ENCODE results near the gene METTL13. TPM values are rescaled to one million over a fixed set of nuclear protein-coding genes. Genes with fewer than 3 reads are reported as not detected.

METTL13 gene
- polyA plus RNA-seq, 2 of the 4 experiments (the other 2 are of a cell fraction): 53.7 to 54.0 TPM

DNA sequence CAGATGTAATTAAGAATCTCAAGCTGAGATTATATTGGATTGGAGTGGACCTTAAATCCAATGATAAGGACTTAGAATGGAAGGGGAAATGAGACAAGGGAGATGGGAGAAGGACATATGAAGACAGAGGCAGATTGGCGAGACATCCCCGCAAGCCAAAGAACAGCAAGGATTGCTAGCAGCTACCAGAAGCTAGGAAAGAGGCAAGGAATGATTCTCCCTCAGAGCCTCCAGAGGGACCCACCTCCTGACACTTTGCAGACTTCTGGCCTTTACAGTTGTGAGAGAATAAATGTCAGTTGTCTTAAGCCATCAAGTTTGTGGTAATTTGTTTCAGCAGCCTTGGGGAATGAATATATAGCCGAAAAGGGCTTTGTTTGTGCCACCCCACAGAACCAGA is 20.7 kb downstream of the METTL13 start:
- DNase-seq (ENCODE audit: low read depth in 1 of 2, low spot score in 1 of 2) (no peak), ATAC-seq (no peak), FAIRE-seq (no peak)
- H3K9me3 ChIP-seq: no peaks in the 10 kb centered on the region
- no peak overlapping the region for H3K4me3 ChIP-seq
- H3K4me1 ChIP-seq: no peaks in the 10 kb centered on the region
- H3K4me2 ChIP-seq: no peak overlapping the region
- CTCF ChIA-PET: interaction anchor here (0.6 to 15.5 kb wide), 28 partner anchors 8 to 642 kb away, joined by 3 to 393 read pairs (median 6); partner anchors contain the start of genes C1orf105, DNM3 and PIGC
- TF ChIP-seq ZFP36 (IDR thresholded peaks at IDR 0.05; ENCODE audit: borderline replicate concordance, partially characterized antibody) (no peak), PBX3 (IDR thresholded peaks at IDR 0.05) (no peak), EP300 (IDR thresholded peaks at IDR 0.05) (no peak), SMC3 (IDR thresholded peaks at IDR 0.05) (no peak), KDM1A (IDR thresholded peaks at IDR 0.05; ENCODE audit: low read depth) (no peak)
- POLR2A ChIA-PET: interaction anchor here (1.0 to 1.3 kb wide), 2 partner anchors 21 to 181 kb away, joined by 3 read pairs; partner anchors contain the start of gene METTL13
- H3K27ac ChIP-seq: no peak overlapping the region
- WGBS (ENCODE audit: missing lambda C conversion rate): 98% methylated on average over 3 of the region's 3 CpGs

DNA sequence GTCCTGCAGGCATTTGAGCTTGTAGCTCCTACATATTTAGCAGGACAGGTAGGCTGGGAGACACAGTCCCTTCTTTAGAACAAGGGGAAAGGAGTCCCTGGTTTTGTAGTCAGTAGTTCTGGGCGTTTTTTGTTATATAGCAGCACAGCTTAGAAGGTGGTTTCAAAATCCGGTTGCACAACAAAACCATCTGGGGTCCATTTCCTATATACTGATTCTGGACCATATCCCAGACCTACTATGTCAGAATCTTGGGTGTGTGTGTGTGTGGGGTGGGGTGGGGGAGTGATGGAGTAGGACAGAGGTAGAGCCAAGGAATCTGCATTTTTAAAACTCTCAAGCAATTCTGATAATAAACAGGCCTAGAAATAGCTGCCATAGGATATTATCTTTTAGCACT is 21.6 kb downstream of the METTL13 start:
- H3K4me3 ChIP-seq: no peak overlapping the region
- 59% methylated on average over 2 of the region's 2 CpGs for WGBS (ENCODE audit: missing lambda C conversion rate)
- H3K9me3 ChIP-seq: no peaks in the 10 kb centered on the region
- H3K4me2 ChIP-seq: no peak overlapping the region
- no peak for TF ChIP-seq NR3C1 (IDR thresholded peaks at IDR 0.05)
- no peak for TF ChIP-seq RCOR1 (IDR thresholded peaks at IDR 0.05; ENCODE audit: low read depth, low read length)
- no peak for TF ChIP-seq ZFP36 (IDR thresholded peaks at IDR 0.05; ENCODE audit: borderline replicate concordance, partially characterized antibody)
- no peak for TF ChIP-seq MAX (IDR thresholded peaks at IDR 0.05)
- TF ChIP-seq HEYL (CRISPR knock-in tag; IDR thresholded peaks at IDR 0.05): no peak
- TF ChIP-seq FOSB (CRISPR knock-in tag; IDR thresholded peaks at IDR 0.05): no peak
- TF ChIP-seq KDM1A (IDR thresholded peaks at IDR 0.05; ENCODE audit: low read depth): no peak
- TF ChIP-seq ZNF302 (CRISPR knock-in tag; IDR thresholded peaks at IDR 0.05): no peak
- no peak for TF ChIP-seq CTCF (IDR thresholded peaks at IDR 0.05)
- no peak for TF ChIP-seq CHD2 (IDR thresholded peaks at IDR 0.05; ENCODE audit: low read length, partially characterized antibody)
- no peak for TF ChIP-seq BHLHE40 (IDR thresholded peaks at IDR 0.05; ENCODE audit: low read depth, low read length)
- no peak for TF ChIP-seq CEBPB (IDR thresholded peaks at IDR 0.05)
- no peak for TF ChIP-seq RARB (CRISPR knock-in tag; IDR thresholded peaks at IDR 0.05)
- TF ChIP-seq FOXS1 (CRISPR knock-in tag; IDR thresholded peaks at IDR 0.05): no peak
- TF ChIP-seq, protein P1, sequence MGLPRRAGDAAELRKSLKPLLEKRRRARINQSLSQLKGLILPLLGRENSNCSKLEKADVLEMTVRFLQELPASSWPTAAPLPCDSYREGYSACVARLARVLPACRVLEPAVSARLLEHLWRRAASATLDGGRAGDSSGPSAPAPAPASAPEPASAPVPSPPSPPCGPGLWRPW (IDR thresholded peaks at IDR 0.05): no peak
- no peak for TF ChIP-seq BCL3 (IDR thresholded peaks at IDR 0.05)
- TF ChIP-seq RFX5 (IDR thresholded peaks at IDR 0.05): no peak
- TF ChIP-seq MYC (IDR thresholded peaks at IDR 0.05; ENCODE audit: borderline replicate concordance, low read length): no peak
- no peak for TF ChIP-seq HOXB5 (CRISPR knock-in tag; IDR thresholded peaks at IDR 0.05)
- POLR2A ChIA-PET: no interaction called here
- H3K4me1 ChIP-seq: no peaks in the 10 kb centered on the region
- H3K27ac ChIP-seq: no peak overlapping the region
- CTCF ChIA-PET: interaction anchor here (1.0 to 15.5 kb wide), 14 partner anchors 13 to 627 kb away, joined by 3 to 393 read pairs (median 8); partner anchors contain the start of gene DNM3
- ATAC-seq: no peak
- no peak for FAIRE-seq
- DNase-seq (ENCODE audit: low read depth in 1 of 2, low spot score in 1 of 2): no peak
